T-cell (primary cell): ENCODE results near the gene SAG. TPM values are rescaled to one million over a fixed set of nuclear protein-coding genes. Genes with fewer than 3 reads are reported as not detected.
A peak's percentile ranks its signal among the peaks of the same experiment; 100 is the strongest.
"Not testable (repeated sequence)": the region's sequence is repeated elsewhere in the genome, so short reads cannot be mapped to it uniquely, and the experiment has no call there.

Experiments used
- ATAC-seq, 4 experiments: fragments of 200-7000 bp in 3 of 4; fragments of 150-1000 bp in 1 of 4; cut with Tn5 transposase; replicated peaks in 1 of 4; 1 replicate in 3 of 4; 2 replicates in 1 of 4; pipeline ENCODE4 v1.10.0; 2021; ENCODE audit warnings: moderate library complexity in 3 of 4, mild to moderate bottlenecking in 2 of 4, moderate number of reproducible peaks in 1 of 4
- CTCF ChIA-PET, 2 donors: fragments of 300-600 bp; sonication (Branson Sonifier 250); formaldehyde crosslinking; loops; one replicate each; lab custom pipeline; 2022; ENCODE audit warnings: antibody characterized with exemption in 2 of 2; lab: Charles Lee
- POLR2A ChIA-PET, 2 donors: fragments of 300-600 bp; sonication (Branson Sonifier 250); formaldehyde crosslinking; loops; one replicate each; lab custom pipeline; 2022; ENCODE audit warnings: antibody characterized with exemption in 2 of 2; lab: Charles Lee
- DNase-seq, 35 experiments: peaks; one replicate each; pipeline versions ENCODE4 v3.0.0 to v3.0.0-alpha.2; 2013 to 2023
- H3K27ac ChIP-seq: one replicate; pipeline ENCODE4 v1.5.1; 2013; ENCODE audit warnings: low read length
- H3K27me3 ChIP-seq, 2 experiments: replicated peaks in 1 of 2; 1 replicate in 1 of 2; 2 replicates in 1 of 2; pipeline versions ENCODE4 v1.6.1 to v1.7.0; 2013; ENCODE audit warnings: low read length in 1 of 2, mixed read lengths in 1 of 2; ENCODE audit not compliant: control insufficient read depth in 2 of 2, insufficient read depth in 2 of 2; ENCODE audit errors: extremely low read depth in 1 of 2
- H3K36me3 ChIP-seq, 2 donors: 1 replicate in 1 of 2; 2 replicates in 1 of 2; pipeline versions ENCODE4 v1.6.1 to v1.7.0; 2013; ENCODE audit warnings: low read length in 1 of 2; ENCODE audit not compliant: control insufficient read depth in 2 of 2, insufficient read depth in 1 of 2; ENCODE audit errors: extremely low read depth in 1 of 2
- H3K4me1 ChIP-seq, 2 experiments: 1 replicate in 1 of 2; 2 replicates in 1 of 2; pipeline versions ENCODE4 v1.6.1 to v1.7.0; 2013; ENCODE audit warnings: low read length in 2 of 2, mixed read lengths in 1 of 2; ENCODE audit not compliant: insufficient read depth in 2 of 2, control insufficient read depth in 1 of 2; ENCODE audit errors: extremely low read depth in 1 of 2
- H3K4me3 ChIP-seq, 2 donors: 1 replicate in 1 of 2; 2 replicates in 1 of 2; pipeline versions ENCODE4 v1.5.1 to v1.7.0; 2013; ENCODE audit warnings: mild to moderate bottlenecking in 2 of 2, low read length in 1 of 2, moderate library complexity in 1 of 2; ENCODE audit not compliant: control insufficient read depth in 1 of 2; ENCODE audit errors: extremely low read depth in 1 of 2
- H3K9me3 ChIP-seq: 2 replicates; pipeline ENCODE4 v1.7.0; 2013
- H3K27ac Mint-ChIP-seq, 2 donors: one replicate each; pipeline ENCODE4 v1.8.0; 2020 to 2021; ENCODE audit warnings: mild to moderate bottlenecking in 2 of 2, mixed read lengths in 2 of 2
- H3K27me3 Mint-ChIP-seq, 2 donors: one replicate each; pipeline ENCODE4 v1.8.0; 2021 to 2022; ENCODE audit warnings: mixed read lengths in 2 of 2
- H3K36me3 Mint-ChIP-seq: one replicate; pipeline ENCODE4 v1.8.0; 2021; ENCODE audit warnings: mixed read lengths
- H3K4me1 Mint-ChIP-seq, 3 donors: one replicate each; pipeline ENCODE4 v1.8.0; 2020 to 2022; ENCODE audit warnings: mixed read lengths in 3 of 3, mild to moderate bottlenecking in 1 of 3
- H3K4me3 Mint-ChIP-seq, 3 donors: one replicate each; pipeline ENCODE4 v1.8.0; 2020 to 2022; ENCODE audit warnings: mild to moderate bottlenecking in 3 of 3, mixed read lengths in 3 of 3, moderate library complexity in 3 of 3
- H3K9me3 Mint-ChIP-seq, 3 donors: one replicate each; pipeline ENCODE4 v1.8.0; 2020 to 2022; ENCODE audit warnings: mixed read lengths in 3 of 3
- WGBS: methylation state at CpG from one replicate; pipeline ENCODE4 v1.1.5; 2013; ENCODE audit warnings: missing lambda C conversion rate; ENCODE audit not compliant: insufficient coverage; 5-methylcytosine and 5-hydroxymethylcytosine counted together
- total RNA-seq, 35 experiments: library from RNA in 6 of 35; stranded (reverse) in 6 of 35; fragments of 120-200 nt in 1 of 35; gene quantifications; one replicate each; pipeline versions ENCODE4 v1.2.1 to v1.2.4 and lab custom pipeline; 2013 to 2026

The SAG gene
- total RNA-seq, 5 donors from 2014 or later (not counting 1 experiment from before 2014, with no cell fraction given): 0.03 to 0.37 TPM; not detected in 3

GRCh38 chr2:233336091-233336490, 28.5 kb downstream of the SAG start:
- CTCF ChIA-PET: interaction anchor here in 1 of 2 donors (0.6 kb wide), 1 partner anchor 532 kb away, joined by 3 read pairs; no protein-coding TSS in a partner anchor
- H3K27ac ChIP-seq, H3K9me3 Mint-ChIP-seq, H3K36me3 Mint-ChIP-seq, H3K27ac Mint-ChIP-seq, H3K36me3 ChIP-seq, DNase-seq, H3K27me3 ChIP-seq, H3K4me3 Mint-ChIP-seq, H3K4me3 ChIP-seq, H3K9me3 ChIP-seq, H3K27me3 Mint-ChIP-seq, ATAC-seq, POLR2A ChIA-PET: not testable (repeated sequence)
- peaks cover 29 to 42% of the 10 kb centered on the region in 2 experiments for H3K4me1 ChIP-seq
- WGBS: 97% methylated on average over 3 of the region's 13 CpGs
- H3K4me1 Mint-ChIP-seq: peaks cover 38 to 60% (median 44%) of the 10 kb centered on the region in 3 donors

GRCh38 chr2:233336541-233336940, 28.9 kb downstream of the SAG start:
- Mint-ChIP-seq H3K9me3 (no peaks in the 10 kb centered on the region), H3K36me3 (peaks cover 3% of the 10 kb centered on the region), H3K4me1 (peaks cover 33 to 55% (median 39%) of the 10 kb centered on the region in 3 donors), H3K27me3 (no peaks in the 10 kb centered on the region), H3K4me3 (no peak overlapping the region), H3K27ac (no peak overlapping the region)
- ATAC-seq (no peak), DNase-seq (no peak)
- ChIA-PET CTCF (interaction anchor here in 1 of 2 donors (0.6 kb wide), 1 partner anchor 532 kb away, joined by 3 read pairs; no protein-coding TSS in a partner anchor), POLR2A (no interaction called here)
- no peak overlapping the region for H3K4me3 ChIP-seq
- no peak overlapping the region for H3K27ac ChIP-seq
- H3K4me1 ChIP-seq: peaks cover 25 to 38% of the 10 kb centered on the region in 2 experiments
- H3K36me3 ChIP-seq: no peaks in the 10 kb centered on the region
- H3K9me3 ChIP-seq: no peaks in the 10 kb centered on the region
- WGBS: 80% methylated on average over 2 of the region's 5 CpGs
- H3K27me3 ChIP-seq: no peaks in the 10 kb centered on the region

- peaks cover 14 to 22% of the 10 kb centered on the region in 2 experiments for H3K4me1 ChIP-seq
- POLR2A ChIA-PET: interaction anchor here in 1 of 2 donors (0.6 kb wide), 1 partner anchor 63 kb away, joined by 3 read pairs; no protein-coding TSS in a partner anchor
- H3K9me3 Mint-ChIP-seq: no peaks in the 10 kb centered on the region
These were observed 30.4 kb downstream of the SAG start for GRCh38 chr2:233338046-233338445.

GRCh38 chr2:233338812-233339368, 31.3 kb downstream of the SAG start:
- ChIA-PET POLR2A (no interaction called here), CTCF (no interaction called here)
- Histone ChIP-seq H3K27ac (no peak overlapping the region), H3K9me3 (no peaks in the 10 kb centered on the region), H3K36me3 (no peaks in the 10 kb centered on the region), H3K4me1 (peaks cover 6 to 14% of the 10 kb centered on the region in 2 experiments), H3K4me3 (no peak overlapping the region), H3K27me3 (no peaks in the 10 kb centered on the region)
- no peak overlapping the region for H3K4me3 Mint-ChIP-seq
- no peaks in the 10 kb centered on the region for H3K27me3 Mint-ChIP-seq
- no peaks in the 10 kb centered on the region for H3K9me3 Mint-ChIP-seq
- H3K4me1 Mint-ChIP-seq: peaks cover 18 to 37% (median 20%) of the 10 kb centered on the region in 3 donors
- DNase-seq (no peak), ATAC-seq (no peak)
- no CpG with 5 or more reads among the region's 3 CpGs for WGBS
- H3K27ac Mint-ChIP-seq: peak overlapping the region in 1 of 2 donors; percentile 20
- H3K36me3 Mint-ChIP-seq: peaks cover 3% of the 10 kb centered on the region

More at GRCh38 chr2:233338046-233338445, 30.4 kb downstream of the SAG start:
- no peaks in the 10 kb centered on the region for H3K27me3 ChIP-seq
- ATAC-seq (no peak), DNase-seq (no peak)
- 85% methylated on average over 4 of the region's 5 CpGs for WGBS
- H3K36me3 Mint-ChIP-seq: peaks cover 3% of the 10 kb centered on the region
- H3K27me3 Mint-ChIP-seq: no peaks in the 10 kb centered on the region
- no peaks in the 10 kb centered on the region for H3K36me3 ChIP-seq
- H3K4me1 Mint-ChIP-seq: peaks cover 25 to 44% (median 28%) of the 10 kb centered on the region in 3 donors
- no peak overlapping the region for H3K27ac ChIP-seq
- CTCF ChIA-PET: no interaction called here
- no peak overlapping the region for H3K4me3 ChIP-seq
- H3K27ac Mint-ChIP-seq: no peak overlapping the region
- H3K4me3 Mint-ChIP-seq: no peak overlapping the region
- no peaks in the 10 kb centered on the region for H3K9me3 ChIP-seq

- ChIA-PET POLR2A (no interaction called here), CTCF (no interaction called here)
- Histone ChIP-seq H3K36me3 (no peaks in the 10 kb centered on the region), H3K27ac (no peak overlapping the region), H3K27me3 (no peaks in the 10 kb centered on the region), H3K4me1 (peaks cover 4 to 9% of the 10 kb centered on the region in 2 experiments), H3K9me3 (no peaks in the 10 kb centered on the region), H3K4me3 (no peak overlapping the region)
- Mint-ChIP-seq H3K4me3 (no peak overlapping the region), H3K36me3 (peaks cover 3% of the 10 kb centered on the region), H3K4me1 (peaks cover 13 to 32% (median 15%) of the 10 kb centered on the region in 3 donors), H3K27me3 (no peaks in the 10 kb centered on the region), H3K27ac (no peak overlapping the region), H3K9me3 (no peaks in the 10 kb centered on the region)
- DNase-seq (no peak), ATAC-seq (no peak)
- no CpG with 5 or more reads among the region's 3 CpGs for WGBS
These were observed 31.8 kb downstream of the SAG start for GRCh38 chr2:233339427-233339826.

GRCh38 chr2:233341296-233341695, 33.7 kb downstream of the SAG start:
- POLR2A ChIA-PET: no interaction called here
- WGBS: 83% methylated on average over 1 of the region's 3 CpGs

More at GRCh38 chr2:233341296-233341695, 33.7 kb downstream of the SAG start:
- Histone ChIP-seq H3K4me3 (no peak overlapping the region), H3K36me3 (no peaks in the 10 kb centered on the region), H3K27me3 (no peaks in the 10 kb centered on the region), H3K27ac (no peak overlapping the region), H3K9me3 (no peaks in the 10 kb centered on the region), H3K4me1 (peaks cover 0 to 4% of the 10 kb centered on the region in 2 experiments)
- ATAC-seq: no peak
- Mint-ChIP-seq H3K4me3 (no peak overlapping the region), H3K27ac (no peak overlapping the region), H3K36me3 (peaks cover 3% of the 10 kb centered on the region), H3K27me3 (no peaks in the 10 kb centered on the region), H3K4me1 (peaks cover 5 to 16% (median 9%) of the 10 kb centered on the region in 3 donors), H3K9me3 (no peaks in the 10 kb centered on the region)
- no peak for DNase-seq
- CTCF ChIA-PET: no interaction called here
